Activated CD4-positive, alpha-beta memory T cell treated with anti-CD3 and anti-CD28 coated beads for 36 hours (primary cell): ENCODE results near the gene SAMD11. TPM values are rescaled to one million over a fixed set of nuclear protein-coding genes. Genes with fewer than 3 reads are reported as not detected.

Experiments used
- CTCF ChIA-PET: fragments of 350-600 bp; sonication (Branson Sonifier 250); formaldehyde crosslinking; loops from one replicate; lab custom pipeline; 2021; ENCODE audit warnings: antibody characterized with exemption, inconsistent platforms; lab: Charles Lee
- POLR2A ChIA-PET: fragments of 350-600 bp; sonication (Branson Sonifier 250); formaldehyde crosslinking; loops from one replicate; lab custom pipeline; 2021; ENCODE audit warnings: antibody characterized with exemption; lab: Charles Lee
- DNase-seq: peaks from one replicate; pipeline ENCODE4 v3.0.0-alpha.2; 2020
- H3K27ac Mint-ChIP-seq: one replicate; pipeline ENCODE4 v1.8.0; 2021; ENCODE audit warnings: mixed read lengths
- H3K27me3 Mint-ChIP-seq: one replicate; pipeline ENCODE4 v1.8.0; 2021; ENCODE audit warnings: mixed read lengths
- H3K36me3 Mint-ChIP-seq: one replicate; pipeline ENCODE4 v1.8.0; 2021; ENCODE audit warnings: mixed read lengths
- H3K4me1 Mint-ChIP-seq: one replicate; pipeline ENCODE4 v1.8.0; 2021; ENCODE audit warnings: low read depth, mixed read lengths
- H3K4me3 Mint-ChIP-seq: one replicate; pipeline ENCODE4 v1.8.0; 2021; ENCODE audit warnings: mild to moderate bottlenecking, mixed read lengths
- H3K9me3 Mint-ChIP-seq: one replicate; pipeline ENCODE4 v1.8.0; 2021; ENCODE audit warnings: mixed read lengths
- intact Hi-C: fragments of 100-400 bp; cut with micrococcal nuclease; formaldehyde crosslinking; loops from one replicate; pipeline ENCODE4 v1.15.1; 2023
- total RNA-seq, 2 experiments: library from RNA; stranded (reverse); gene quantifications; one replicate each; pipeline ENCODE4 v1.2.3, GENCODE V29; 2021

Gene SAMD11
- total RNA-seq, 2 experiments from 2014 or later = not detected

GRCh38 chr1:947958-948357, 24.2 kb downstream of the SAMD11 start:
- H3K9me3 Mint-ChIP-seq = no peaks in the 10 kb centered on the region
- peaks cover 53% of the 10 kb centered on the region for H3K36me3 Mint-ChIP-seq
- ChIA-PET POLR2A (no interaction called here), CTCF (no interaction called here)
- no peaks in the 10 kb centered on the region for H3K4me1 Mint-ChIP-seq
- H3K27me3 Mint-ChIP-seq = no peaks in the 10 kb centered on the region
- H3K27ac Mint-ChIP-seq = no peak overlapping the region
- H3K4me3 Mint-ChIP-seq = no peak overlapping the region
- intact Hi-C loops = no loop called here
- no peak for DNase-seq

- intact Hi-C loops = no loop called here
- CTCF ChIA-PET = no interaction called here
- H3K4me3 Mint-ChIP-seq = no peak overlapping the region
Observed at GRCh38 chr1:950268-950667, 26.5 kb downstream of the SAMD11 start.

GRCh38 chr1:950881-951280, 27.2 kb downstream of the SAMD11 start:
- no peaks in the 10 kb centered on the region for H3K9me3 Mint-ChIP-seq
- DNase-seq = no peak
- no peaks in the 10 kb centered on the region for H3K4me1 Mint-ChIP-seq
- H3K27ac Mint-ChIP-seq = no peak overlapping the region
- POLR2A ChIA-PET = no interaction called here
- no peak overlapping the region for H3K4me3 Mint-ChIP-seq
- intact Hi-C loops = no loop called here
- peaks cover 60% of the 10 kb centered on the region for H3K36me3 Mint-ChIP-seq
- H3K27me3 Mint-ChIP-seq = no peaks in the 10 kb centered on the region
- CTCF ChIA-PET = no interaction called here

More at GRCh38 chr1:950268-950667, 26.5 kb downstream of the SAMD11 start:
- no peaks in the 10 kb centered on the region for H3K4me1 Mint-ChIP-seq
- POLR2A ChIA-PET = no interaction called here
- peaks cover 62% of the 10 kb centered on the region for H3K36me3 Mint-ChIP-seq
- no peaks in the 10 kb centered on the region for H3K9me3 Mint-ChIP-seq
- no peaks in the 10 kb centered on the region for H3K27me3 Mint-ChIP-seq
- H3K27ac Mint-ChIP-seq = no peak overlapping the region
- DNase-seq = no peak

GRCh38 chr1:951364-951763, 27.6 kb downstream of the SAMD11 start:
- Mint-ChIP-seq H3K27me3 (no peaks in the 10 kb centered on the region), H3K9me3 (no peaks in the 10 kb centered on the region), H3K36me3 (peaks cover 64% of the 10 kb centered on the region), H3K27ac (no peak overlapping the region), H3K4me3 (no peak overlapping the region), H3K4me1 (no peaks in the 10 kb centered on the region)
- no peak for DNase-seq
- CTCF ChIA-PET = no interaction called here
- POLR2A ChIA-PET = no interaction called here
- intact Hi-C loops = no loop called here

GRCh38 chr1:952201-952600, 28.5 kb downstream of the SAMD11 start:
- ChIA-PET CTCF (no interaction called here), POLR2A (no interaction called here)
- H3K27me3 Mint-ChIP-seq = no peaks in the 10 kb centered on the region
- no peak overlapping the region for H3K4me3 Mint-ChIP-seq
- H3K27ac Mint-ChIP-seq = no peak overlapping the region
- intact Hi-C loops = no loop called here
- peaks cover 3% of the 10 kb centered on the region for H3K4me1 Mint-ChIP-seq
- no peak for DNase-seq
- H3K9me3 Mint-ChIP-seq = no peaks in the 10 kb centered on the region
- H3K36me3 Mint-ChIP-seq = peaks cover 65% of the 10 kb centered on the region

- peaks cover 7% of the 10 kb centered on the region for H3K4me1 Mint-ChIP-seq
- CTCF ChIA-PET = no interaction called here
- H3K9me3 Mint-ChIP-seq = no peaks in the 10 kb centered on the region
- H3K27me3 Mint-ChIP-seq = no peaks in the 10 kb centered on the region
- DNase-seq = no peak
- no peak overlapping the region for H3K27ac Mint-ChIP-seq
- peaks cover 65% of the 10 kb centered on the region for H3K36me3 Mint-ChIP-seq
- intact Hi-C loops = no loop called here
- POLR2A ChIA-PET = no interaction called here
- no peak overlapping the region for H3K4me3 Mint-ChIP-seq
Observed at GRCh38 chr1:952603-953002, 28.9 kb downstream of the SAMD11 start.

GRCh38 chr1:953524-954320, 30.0 kb downstream of the SAMD11 start:
- H3K4me3 Mint-ChIP-seq = no peak overlapping the region
- peaks cover 64% of the 10 kb centered on the region for H3K36me3 Mint-ChIP-seq
- H3K27me3 Mint-ChIP-seq = no peaks in the 10 kb centered on the region
- intact Hi-C loops = no loop called here
- ChIA-PET CTCF (no interaction called here), POLR2A (no interaction called here)
- no peak overlapping the region for H3K27ac Mint-ChIP-seq
- no peak for DNase-seq
- H3K4me1 Mint-ChIP-seq = peaks cover 13% of the 10 kb centered on the region
- no peaks in the 10 kb centered on the region for H3K9me3 Mint-ChIP-seq

GRCh38 chr1:954927-955326, 31.2 kb downstream of the SAMD11 start:
- Mint-ChIP-seq H3K4me3 (no peak overlapping the region), H3K36me3 (peaks cover 57% of the 10 kb centered on the region), H3K27me3 (no peaks in the 10 kb centered on the region), H3K27ac (no peak overlapping the region), H3K4me1 (peaks cover 13% of the 10 kb centered on the region), H3K9me3 (no peaks in the 10 kb centered on the region)
- ChIA-PET CTCF (no interaction called here), POLR2A (no interaction called here)
- DNase-seq = no peak
- intact Hi-C loops = no loop called here

- intact Hi-C loops = no loop called here
- H3K36me3 Mint-ChIP-seq = peaks cover 51% of the 10 kb centered on the region
- H3K9me3 Mint-ChIP-seq = no peaks in the 10 kb centered on the region
- peaks cover 13% of the 10 kb centered on the region for H3K4me1 Mint-ChIP-seq
- H3K27ac Mint-ChIP-seq = no peak overlapping the region
- DNase-seq = no peak
- H3K4me3 Mint-ChIP-seq = no peak overlapping the region
- CTCF ChIA-PET = no interaction called here
- no peaks in the 10 kb centered on the region for H3K27me3 Mint-ChIP-seq
- POLR2A ChIA-PET = no interaction called here
Observed at GRCh38 chr1:955474-955873, 31.8 kb downstream of the SAMD11 start.

GRCh38 chr1:956636-957035, 32.9 kb downstream of the SAMD11 start:
- intact Hi-C loops = no loop called here
- H3K27me3 Mint-ChIP-seq = no peaks in the 10 kb centered on the region

GRCh38 chr1:958823-959730, 35.4 kb downstream of the SAMD11 start, which contains the start of gene NOC2L:
Gene NOC2L (minus strand): TSS chr1:959256. CDS start chr1:959240, 16 bp downstream.
- ChIA-PET CTCF (interaction anchor here (0.7 to 1.4 kb wide), 4 partner anchors 25 to 90 kb away, joined by 3 to 5 read pairs (median 4); no protein-coding TSS in a partner anchor), POLR2A (interaction anchor here (0.7 to 1.1 kb wide), 2 partner anchors 9 to 53 kb away, joined by 4 to 5 read pairs; no protein-coding TSS in a partner anchor)
- H3K27me3 Mint-ChIP-seq = no peaks in the 10 kb centered on the region
- H3K27ac Mint-ChIP-seq = peak within 1 kb of the TSS; percentile 69
- intact Hi-C loops = no loop called here
- peak within 1 kb of the TSS; percentile 92 for H3K4me3 Mint-ChIP-seq
- DNase-seq = peak; percentile 98
- peaks cover 16% of the 10 kb centered on the region for H3K4me1 Mint-ChIP-seq
- H3K9me3 Mint-ChIP-seq = no peaks in the 10 kb centered on the region
- H3K36me3 Mint-ChIP-seq = peaks cover 33% of the 10 kb centered on the region

More at GRCh38 chr1:956636-957035, 32.9 kb downstream of the SAMD11 start:
- H3K9me3 Mint-ChIP-seq = no peaks in the 10 kb centered on the region
- ChIA-PET POLR2A (no interaction called here), CTCF (no interaction called here)
- peaks cover 16% of the 10 kb centered on the region for H3K4me1 Mint-ChIP-seq
- H3K36me3 Mint-ChIP-seq = peaks cover 43% of the 10 kb centered on the region
- no peak overlapping the region for H3K27ac Mint-ChIP-seq
- no peak overlapping the region for H3K4me3 Mint-ChIP-seq
- no peak for DNase-seq
